Uterus (tissue), 4 donors: ENCODE data around the gene SLC35D1. TPM values are rescaled to one million over a fixed set of nuclear protein-coding genes. Genes with fewer than 3 reads are reported as not detected.
"Not testable (repeated sequence)": the region's sequence is repeated elsewhere in the genome, so short reads cannot be mapped to it uniquely, and the experiment has no call there.

Source experiments
- DNase-seq, 2 donors: peaks; one replicate each; pipeline ENCODE4 v3.0.0-alpha.2; 2019 to 2020
- H3K27ac ChIP-seq, 2 donors: fragments of 200-600 bp; sonication (generic); 1 replicate in 1 of 2; 2 replicates in 1 of 2; pipeline ENCODE4 v1.5.1; 2016 to 2018
- H3K27me3 ChIP-seq, 2 donors: fragments of 200-600 bp; sonication (generic); one replicate each; pipeline ENCODE4 v1.5.1; 2018 to 2019; ENCODE audit warnings: control low read depth in 1 of 2
- H3K36me3 ChIP-seq, 2 donors: fragments of 200-600 bp; sonication (generic); one replicate each; pipeline ENCODE4 v1.5.1; 2019; ENCODE audit warnings: control low read depth in 1 of 2
- H3K4me1 ChIP-seq, 2 donors: fragments of 200-600 bp; sonication (generic); one replicate each; pipeline ENCODE4 v1.5.1; 2018 to 2019; ENCODE audit warnings: control low read depth in 1 of 2
- H3K4me3 ChIP-seq, 2 donors: fragments of 200-600 bp; sonication (generic); 1 replicate in 1 of 2; 2 replicates in 1 of 2; pipeline ENCODE4 v1.5.1; 2018 to 2019; ENCODE audit warnings: mild to moderate bottlenecking in 1 of 2
- H3K9me3 ChIP-seq, 2 donors: fragments of 200-600 bp; sonication (generic); one replicate each; pipeline ENCODE4 v1.5.1; 2019; ENCODE audit warnings: control low read depth in 1 of 2
- CTCF ChIP-seq, 4 experiments: fragments of 200-600 bp in 2 of 4; fragments of 450-650 bp in 2 of 4; sonication (generic) in 2 of 4; IDR thresholded peaks; one replicate each; pipeline ENCODE4 v1.5.1; 2016 to 2019; ENCODE audit warnings: antibody characterized with exemption in 4 of 4, mild to moderate bottlenecking in 2 of 4, moderate library complexity in 1 of 4
- POLR2A ChIP-seq, 2 donors: fragments of 450-650 bp; IDR thresholded peaks; one replicate each; pipeline ENCODE4 v1.6.1; 2016; ENCODE audit warnings: antibody characterized with exemption in 2 of 2, mild to moderate bottlenecking in 1 of 2, moderate library complexity in 1 of 2
- intact Hi-C: fragments of 100-400 bp; cut with DNase I; formaldehyde crosslinking; loops from one replicate; pipeline ENCODE4 v1.15.1; 2023; ENCODE audit warnings: low total_unique reads
- total RNA-seq, 4 donors: library from RNA; depleted of rRNA in 3 of 4; stranded (reverse); fragments of >200 nt in 3 of 4; gene quantifications; one replicate each; pipeline versions ENCODE4 v1.1.0 to v1.2.4, GENCODE V29; 2014 to 2023
- donor health status: DM: yes; HTN: yes; CAD: no.

Gene SLC35D1
- total RNA-seq, 4 donors from 2014 or later: 5.0 to 21.8 (median 8.8) TPM

GRCh38 chr1:67077593-67077992, 23.6 kb upstream of the SLC35D1 start:
- no peak for DNase-seq
- intact Hi-C loops: no loop called here
- no peak for TF ChIP-seq POLR2A (IDR thresholded peaks at IDR 0.05)
- no peak for TF ChIP-seq CTCF (IDR thresholded peaks at IDR 0.05)

GRCh38 chr1:67072749-67073148, 18.8 kb upstream of the SLC35D1 start:
- Histone ChIP-seq H3K4me1 (no peaks in the 10 kb centered on the region), H3K27ac (no peak overlapping the region), H3K27me3 (no peaks in the 10 kb centered on the region), H3K36me3 (no peaks in the 10 kb centered on the region), H3K9me3 (no peaks in the 10 kb centered on the region), H3K4me3 (no peak overlapping the region)
- intact Hi-C loops: no loop called here
- no peak for DNase-seq
- no peak for TF ChIP-seq CTCF (IDR thresholded peaks at IDR 0.05)
- TF ChIP-seq POLR2A (IDR thresholded peaks at IDR 0.05): no peak

More at GRCh38 chr1:67077593-67077992, 23.6 kb upstream of the SLC35D1 start:
- Histone ChIP-seq H3K36me3 (no peaks in the 10 kb centered on the region), H3K27ac (no peak overlapping the region), H3K4me3 (no peak overlapping the region), H3K9me3 (no peaks in the 10 kb centered on the region), H3K27me3 (no peaks in the 10 kb centered on the region), H3K4me1 (no peaks in the 10 kb centered on the region)

GRCh38 chr1:67067655-67068054, 13.7 kb upstream of the SLC35D1 start:
- H3K4me1 ChIP-seq, H3K9me3 ChIP-seq, H3K36me3 ChIP-seq, intact Hi-C loops, H3K4me3 ChIP-seq, H3K27me3 ChIP-seq, DNase-seq, H3K27ac ChIP-seq: not testable (repeated sequence)

GRCh38 chr1:67062412-67062811, 8.5 kb upstream of the SLC35D1 start:
- Histone ChIP-seq H3K4me1 (no peaks in the 10 kb centered on the region), H3K36me3 (no peaks in the 10 kb centered on the region), H3K27ac (no peak overlapping the region), H3K27me3 (no peaks in the 10 kb centered on the region), H3K4me3 (no peak overlapping the region), H3K9me3 (no peaks in the 10 kb centered on the region)
- DNase-seq: no peak
- TF ChIP-seq POLR2A (IDR thresholded peaks at IDR 0.05) (no peak), CTCF (IDR thresholded peaks at IDR 0.05) (no peak)
- intact Hi-C loops: no loop called here

GRCh38 chr1:67061266-67061665, 7.3 kb upstream of the SLC35D1 start:
- TF ChIP-seq CTCF (IDR thresholded peaks at IDR 0.05): no peak
- no peak for TF ChIP-seq POLR2A (IDR thresholded peaks at IDR 0.05)
- Histone ChIP-seq H3K4me1 (no peaks in the 10 kb centered on the region), H3K36me3 (no peaks in the 10 kb centered on the region), H3K27ac (no peak overlapping the region), H3K4me3 (no peak overlapping the region), H3K9me3 (no peaks in the 10 kb centered on the region), H3K27me3 (no peaks in the 10 kb centered on the region)
- intact Hi-C loops: no loop called here
- DNase-seq: no peak

- H3K27ac ChIP-seq: no peak overlapping the region
- no peak for DNase-seq
- H3K4me3 ChIP-seq: no peak overlapping the region
- H3K4me1 ChIP-seq: no peaks in the 10 kb centered on the region
- H3K27me3 ChIP-seq: no peaks in the 10 kb centered on the region
- no peaks in the 10 kb centered on the region for H3K9me3 ChIP-seq
- intact Hi-C loops: no loop called here
- H3K36me3 ChIP-seq: no peaks in the 10 kb centered on the region
- no peak for TF ChIP-seq POLR2A (IDR thresholded peaks at IDR 0.05)
- TF ChIP-seq CTCF (IDR thresholded peaks at IDR 0.05): no peak
These were observed 6.9 kb upstream of the SLC35D1 start for GRCh38 chr1:67060811-67061218.
